Colonic mucosa (tissue), 4 donors: Measurements from ENCODE around the gene RHOBTB1. TPM values are rescaled to one million over a fixed set of nuclear protein-coding genes. Genes with fewer than 3 reads are reported as not detected.

Source experiments
- DNase-seq: peaks from one replicate; pipeline ENCODE4 v3.0.0-alpha.2; 2020
- H3K27ac ChIP-seq: fragments of 200-600 bp; one replicate; pipeline ENCODE4 v1.8.0; 2021
- H3K27me3 ChIP-seq: fragments of 200-600 bp; one replicate; pipeline ENCODE4 v1.8.0; 2021
- H3K36me3 ChIP-seq: fragments of 200-600 bp; one replicate; pipeline ENCODE4 v1.8.0; 2021
- H3K4me1 ChIP-seq: fragments of 200-600 bp; one replicate; pipeline ENCODE4 v1.8.0; 2021; ENCODE audit warnings: mild to moderate bottlenecking
- H3K4me3 ChIP-seq: fragments of 200-600 bp; one replicate; pipeline ENCODE4 v1.8.0; 2021
- H3K9ac ChIP-seq, 2 donors: one replicate each; pipeline ENCODE4 v1.7.0; 2013; ENCODE audit warnings: control low read depth in 2 of 2, low read depth in 2 of 2, low read length in 2 of 2
- H3K9me3 ChIP-seq: fragments of 200-600 bp; one replicate; pipeline ENCODE4 v1.8.0; 2021
- intact Hi-C: fragments of 100-400 bp; cut with DNase I; formaldehyde crosslinking; loops from one replicate; pipeline ENCODE4 v1.14.1; 2022
- total RNA-seq, 2 donors: library from RNA; stranded (reverse); fragmentation: NEBNext Ultra II Directional in 1 of 2; extraction: Animal tissue kit (Norgen Biotek cat#: 25700) in 1 of 2; gene quantifications; one replicate each; pipeline ENCODE4 v1.2.1, GENCODE V29; 2021
- TF ChIP-seq, protein P1 (sequence below): fragments of 200-600 bp; IDR thresholded peaks from one replicate; pipeline ENCODE4 v1.8.0; 2022; ENCODE audit warnings: antibody characterized with exemption, mild to moderate bottlenecking
- donor health status: healthy.
- donor health status: DM: no; HTN: no; CAD: no.
- donor health status: DM: no; HTN: no; CAD: no.

The RHOBTB1 gene
- total RNA-seq, 2 donors from 2014 or later: 2.5 to 4.9 TPM

DNA sequence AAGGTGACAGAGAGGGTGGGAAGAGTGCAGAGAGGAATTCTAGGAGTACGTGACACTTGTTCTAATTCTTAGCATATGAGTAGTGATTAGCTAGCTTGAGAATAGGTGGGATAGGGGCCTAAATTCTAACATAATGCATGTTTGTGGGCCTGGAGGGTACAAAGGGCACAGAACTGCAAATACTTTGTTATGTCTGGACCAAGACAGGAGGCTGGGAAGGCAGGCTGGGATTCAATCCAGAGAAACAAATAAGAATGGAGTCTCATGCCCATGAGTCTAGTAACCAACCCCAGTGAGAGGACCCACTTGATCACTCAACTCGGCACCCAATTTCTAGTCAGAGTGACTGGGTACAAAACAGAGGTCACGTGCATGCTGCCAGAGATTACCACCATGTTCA lies 40.9 kb downstream of the RHOBTB1 start:
- intact Hi-C loops: no loop called here
- no peak overlapping the region for H3K4me3 ChIP-seq
- no peak overlapping the region for H3K9ac ChIP-seq
- DNase-seq: no peak
- no peak overlapping the region for H3K27ac ChIP-seq
- TF ChIP-seq, protein P1, sequence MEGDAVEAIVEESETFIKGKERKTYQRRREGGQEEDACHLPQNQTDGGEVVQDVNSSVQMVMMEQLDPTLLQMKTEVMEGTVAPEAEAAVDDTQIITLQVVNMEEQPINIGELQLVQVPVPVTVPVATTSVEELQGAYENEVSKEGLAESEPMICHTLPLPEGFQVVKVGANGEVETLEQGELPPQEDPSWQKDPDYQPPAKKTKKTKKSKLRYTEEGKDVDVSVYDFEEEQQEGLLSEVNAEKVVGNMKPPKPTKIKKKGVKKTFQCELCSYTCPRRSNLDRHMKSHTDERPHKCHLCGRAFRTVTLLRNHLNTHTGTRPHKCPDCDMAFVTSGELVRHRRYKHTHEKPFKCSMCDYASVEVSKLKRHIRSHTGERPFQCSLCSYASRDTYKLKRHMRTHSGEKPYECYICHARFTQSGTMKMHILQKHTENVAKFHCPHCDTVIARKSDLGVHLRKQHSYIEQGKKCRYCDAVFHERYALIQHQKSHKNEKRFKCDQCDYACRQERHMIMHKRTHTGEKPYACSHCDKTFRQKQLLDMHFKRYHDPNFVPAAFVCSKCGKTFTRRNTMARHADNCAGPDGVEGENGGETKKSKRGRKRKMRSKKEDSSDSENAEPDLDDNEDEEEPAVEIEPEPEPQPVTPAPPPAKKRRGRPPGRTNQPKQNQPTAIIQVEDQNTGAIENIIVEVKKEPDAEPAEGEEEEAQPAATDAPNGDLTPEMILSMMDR: no peak
- H3K9me3 ChIP-seq: no peaks in the 10 kb centered on the region
- H3K27me3 ChIP-seq: no peaks in the 10 kb centered on the region
- no peaks in the 10 kb centered on the region for H3K36me3 ChIP-seq
- no peaks in the 10 kb centered on the region for H3K4me1 ChIP-seq

DNA sequence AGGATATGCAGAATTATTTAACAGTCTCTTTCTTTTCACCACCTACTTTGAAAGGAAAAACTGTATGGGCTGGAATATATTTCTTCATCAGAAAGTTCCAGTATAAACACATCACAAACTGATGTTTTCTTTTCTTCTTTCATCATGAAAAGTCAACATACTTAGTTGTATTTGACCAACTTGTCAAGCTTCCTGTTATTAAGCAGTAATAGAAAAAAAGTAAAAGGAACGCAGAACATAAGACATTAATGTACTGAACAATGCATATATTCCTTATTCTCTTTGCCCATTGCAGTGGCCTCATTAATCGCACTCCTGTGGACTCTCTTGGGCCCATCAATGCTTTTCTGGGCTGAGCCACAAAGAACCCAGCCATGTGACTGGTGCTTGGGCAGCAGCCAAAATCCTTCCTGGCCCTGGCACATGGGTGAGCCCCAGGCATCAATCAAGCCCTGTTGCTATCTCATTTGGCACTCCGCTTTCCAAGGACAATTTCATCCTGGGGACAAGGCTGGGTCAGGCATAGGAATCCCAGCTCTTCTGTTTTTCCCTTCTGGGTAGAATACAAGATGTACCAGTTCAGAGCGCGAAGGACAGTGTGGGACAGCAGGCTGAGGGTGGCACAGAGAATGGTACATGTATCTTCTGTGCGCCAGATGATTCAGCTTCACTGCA lies 42.3 kb downstream of the RHOBTB1 start:
- Histone ChIP-seq H3K27me3 (no peaks in the 10 kb centered on the region), H3K36me3 (no peaks in the 10 kb centered on the region), H3K27ac (no peak overlapping the region), H3K4me1 (no peaks in the 10 kb centered on the region), H3K9me3 (no peaks in the 10 kb centered on the region), H3K4me3 (no peak overlapping the region), H3K9ac (no peak overlapping the region)
- DNase-seq: no peak
- intact Hi-C loops: no loop called here
- TF ChIP-seq, protein P1: no peak

DNA sequence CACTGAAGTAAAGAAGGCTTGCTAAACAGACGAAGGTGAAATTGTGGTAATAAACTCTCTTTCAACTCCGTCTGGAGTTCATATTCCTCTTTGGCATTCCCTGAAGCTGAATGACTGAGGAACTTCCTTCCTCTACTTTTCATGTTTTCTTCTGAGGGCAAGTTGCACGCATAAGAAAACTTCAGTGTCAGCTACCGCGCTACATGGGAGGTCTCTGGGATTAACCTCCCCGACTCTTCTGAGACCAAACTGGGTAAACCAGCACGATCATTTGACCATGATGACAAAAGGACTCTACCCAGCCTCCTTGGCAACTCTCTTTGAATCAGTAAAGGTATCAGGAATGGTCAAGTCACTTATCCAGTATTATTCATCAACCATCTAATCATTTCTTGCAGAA lies 44.7 kb downstream of the RHOBTB1 start:
- Histone ChIP-seq H3K4me1 (no peaks in the 10 kb centered on the region), H3K9me3 (no peaks in the 10 kb centered on the region), H3K36me3 (no peaks in the 10 kb centered on the region), H3K4me3 (no peak overlapping the region), H3K9ac (no peak overlapping the region), H3K27me3 (no peaks in the 10 kb centered on the region), H3K27ac (no peak overlapping the region)
- TF ChIP-seq, protein P1: no peak
- no peak for DNase-seq
- intact Hi-C loops: no loop called here

DNA sequence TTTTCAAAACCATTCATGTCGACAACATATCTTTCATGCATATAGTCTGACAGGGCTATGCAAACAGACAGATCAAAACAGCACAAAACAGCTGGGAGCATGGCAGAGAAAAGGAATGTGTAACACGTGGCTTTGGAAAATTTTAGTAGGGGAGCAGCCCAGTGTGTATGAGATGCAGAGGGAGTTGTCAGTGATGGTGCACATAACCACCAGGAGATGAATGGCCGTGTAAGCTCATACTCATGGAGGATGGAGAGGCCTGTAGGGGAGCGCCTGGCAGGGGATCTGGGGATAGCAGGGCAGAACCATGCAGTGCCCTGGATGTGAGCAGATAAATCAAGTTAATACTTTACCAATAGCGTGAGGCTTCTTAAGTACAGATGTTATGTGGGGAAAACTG lies 45.7 kb downstream of the RHOBTB1 start:
- Histone ChIP-seq H3K9ac (no peak overlapping the region), H3K27ac (no peak overlapping the region), H3K4me1 (no peaks in the 10 kb centered on the region), H3K27me3 (no peaks in the 10 kb centered on the region), H3K36me3 (no peaks in the 10 kb centered on the region), H3K4me3 (no peak overlapping the region), H3K9me3 (no peaks in the 10 kb centered on the region)
- intact Hi-C loops: no loop called here
- no peak for DNase-seq
- TF ChIP-seq, protein P1: no peak

DNA sequence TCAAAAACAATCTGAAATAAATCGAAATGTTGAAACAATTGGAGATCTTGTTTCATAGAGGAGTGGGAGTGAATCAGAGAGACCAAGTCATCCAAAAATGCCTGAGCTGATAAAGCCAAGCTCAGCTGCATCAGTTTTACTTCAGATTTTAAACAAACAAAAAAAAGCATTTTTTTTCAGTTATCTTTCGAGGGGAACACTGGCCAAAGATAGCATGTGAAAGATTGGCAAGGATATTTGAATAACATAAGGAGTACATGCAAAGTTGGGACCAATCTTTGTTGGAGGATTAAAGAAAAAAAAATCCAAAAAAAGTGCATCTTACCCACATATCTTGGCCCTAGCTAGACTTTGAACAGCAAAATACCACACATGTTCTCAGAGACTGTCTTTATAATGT lies 47.2 kb downstream of the RHOBTB1 start:
- intact Hi-C loops: no loop called here
- no peak overlapping the region for H3K27ac ChIP-seq
- no peaks in the 10 kb centered on the region for H3K27me3 ChIP-seq
- H3K4me1 ChIP-seq: no peaks in the 10 kb centered on the region
- TF ChIP-seq, protein P1: no peak
- no peaks in the 10 kb centered on the region for H3K9me3 ChIP-seq
- no peak overlapping the region for H3K9ac ChIP-seq
- DNase-seq: no peak
- no peak overlapping the region for H3K4me3 ChIP-seq
- no peaks in the 10 kb centered on the region for H3K36me3 ChIP-seq
